HG02763 (cell line): ENCODE data around the gene KIF18B.
A peak's percentile ranks its signal among the peaks of the same experiment; 100 is the strongest.

Experiments used
- ATAC-seq: cut with Tn5 transposase; IDR thresholded peaks from one replicate; pipeline ENCODE4 v1.9.1; 2021; ENCODE audit warnings: mild to moderate bottlenecking, moderate library complexity; ENCODE audit not compliant: unreplicated experiment

The KIF18B gene

DNA sequence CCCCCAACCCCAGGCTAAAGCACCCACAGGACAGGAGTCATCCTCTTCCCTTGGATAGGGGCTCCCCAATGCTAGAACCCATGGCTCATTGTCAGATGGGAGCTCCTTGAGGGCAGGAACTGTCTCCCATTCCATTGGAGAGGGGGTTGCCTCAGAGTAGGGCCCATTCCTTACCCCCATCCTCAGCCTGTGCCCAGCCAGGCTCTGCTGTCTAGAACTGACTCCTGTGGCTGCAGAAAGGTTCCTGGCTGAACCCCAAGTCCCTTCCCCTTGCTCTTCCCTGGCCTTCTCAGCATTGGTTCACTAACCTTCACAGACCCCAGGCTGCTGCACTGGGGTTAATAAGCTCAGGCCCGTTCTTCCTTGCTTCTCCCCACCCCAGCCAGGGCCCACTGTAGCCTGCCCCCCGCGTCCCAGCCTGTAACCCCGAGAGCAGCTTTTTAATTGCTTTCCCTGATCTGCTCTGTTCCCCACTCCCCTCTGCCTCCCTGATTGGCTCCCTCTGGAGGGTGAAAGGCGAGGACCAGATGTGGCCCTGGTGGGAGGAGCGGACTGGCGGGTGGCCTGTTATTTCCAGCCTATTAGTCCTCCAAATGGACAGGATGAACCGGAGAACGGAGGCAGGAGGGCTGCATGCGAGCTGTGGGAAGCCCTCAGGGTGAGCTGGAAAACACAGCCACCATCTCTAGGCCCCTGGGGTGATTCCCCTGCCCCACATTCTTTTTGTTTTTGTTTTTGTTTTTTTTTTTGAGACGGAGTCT is 26.3 kb downstream of the KIF18B start:
- no peak for ATAC-seq

DNA sequence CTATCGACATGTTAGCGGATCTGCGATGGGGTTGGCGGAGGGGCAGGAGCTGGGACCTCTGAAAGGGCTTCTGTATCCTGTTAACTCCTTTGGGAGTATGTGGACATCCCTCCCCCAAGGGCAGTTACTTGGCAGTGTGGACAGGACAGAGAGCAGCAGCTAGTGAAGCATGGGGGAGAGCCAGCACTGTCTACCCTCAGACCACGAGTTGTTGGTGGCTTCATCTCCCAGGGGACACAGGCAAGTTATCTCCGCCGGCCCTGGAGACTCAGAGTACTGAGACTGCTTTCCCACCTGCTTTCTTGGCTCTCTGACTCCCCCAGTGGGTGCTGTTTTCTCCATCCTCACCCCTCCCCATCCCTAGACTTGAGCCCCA is 27.0 kb downstream of the KIF18B start:
- no peak for ATAC-seq

DNA sequence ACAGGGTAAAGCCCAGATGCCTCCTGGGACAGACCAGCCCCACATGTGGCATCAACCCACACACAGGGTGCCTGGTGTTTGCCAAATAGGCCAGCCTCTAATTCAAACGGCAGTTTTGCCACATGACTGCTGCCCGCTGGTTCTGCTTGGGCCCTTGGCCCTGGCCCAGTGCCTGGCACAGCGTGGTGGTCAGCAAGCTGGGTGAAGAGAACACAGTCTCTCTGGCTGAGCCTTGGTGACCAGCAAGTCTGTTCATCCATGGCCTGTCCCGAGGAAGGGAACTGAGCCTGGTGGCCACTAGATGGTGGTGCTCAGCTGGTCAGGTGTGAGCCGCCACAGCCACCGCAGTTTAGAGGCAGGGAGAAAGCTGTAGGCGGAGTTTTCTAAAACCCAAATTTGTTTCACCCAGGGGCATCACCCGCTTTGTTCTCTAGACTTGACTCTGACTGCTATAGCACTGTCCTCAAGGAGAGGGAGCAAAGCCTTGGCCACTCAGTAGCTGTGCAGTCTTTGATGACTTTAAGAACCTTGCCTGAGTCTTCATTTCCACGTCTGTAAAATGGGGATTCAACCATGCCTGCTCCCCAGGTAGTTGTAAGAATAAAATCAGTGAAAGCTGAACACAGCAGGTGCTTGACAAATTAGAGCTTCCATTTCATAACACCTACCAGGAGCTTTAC is 27.5 kb downstream of the KIF18B start:
- peak; percentile 66 for ATAC-seq

DNA sequence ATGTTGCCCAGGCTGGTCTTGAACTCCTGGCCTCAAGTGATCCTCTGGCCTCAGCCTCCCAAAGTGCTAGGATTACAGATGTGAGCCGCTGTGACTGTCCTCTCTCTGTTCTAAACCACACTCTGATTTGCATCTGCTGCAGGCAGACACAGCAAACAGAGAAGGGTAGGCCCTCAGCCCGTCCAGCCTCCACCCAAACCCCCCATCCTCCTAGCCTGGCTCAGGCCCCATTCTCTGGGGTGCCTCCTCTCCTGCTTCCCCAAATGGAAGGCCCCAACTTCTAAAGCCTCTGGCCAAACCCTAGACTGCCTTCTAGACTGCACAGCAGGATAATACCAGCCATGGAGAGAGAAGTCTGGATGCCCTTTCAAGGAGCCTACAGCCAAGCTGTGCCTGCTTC is 28.2 kb downstream of the KIF18B start:
- ATAC-seq, result no peak

DNA sequence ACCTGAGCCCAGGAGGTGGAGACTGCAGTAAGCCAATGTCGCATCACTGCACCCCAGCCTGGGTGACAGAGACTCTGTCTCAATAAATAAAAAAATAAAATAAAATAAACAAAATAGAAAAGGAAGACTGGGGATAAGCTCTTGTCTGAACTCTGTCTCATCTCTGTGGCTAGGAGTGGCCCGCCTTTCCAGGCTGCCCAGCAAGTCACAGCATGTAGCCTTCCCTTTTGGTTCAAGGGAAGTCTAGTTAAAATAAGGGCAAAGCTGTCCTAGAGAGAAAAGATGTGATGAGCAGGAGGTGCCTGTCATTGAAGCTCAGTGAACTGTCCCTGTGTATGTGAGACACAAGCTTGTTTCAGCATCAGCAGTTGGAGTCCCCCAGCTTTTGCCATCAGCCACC is 29.6 kb downstream of the KIF18B start:
- no peak for ATAC-seq

DNA sequence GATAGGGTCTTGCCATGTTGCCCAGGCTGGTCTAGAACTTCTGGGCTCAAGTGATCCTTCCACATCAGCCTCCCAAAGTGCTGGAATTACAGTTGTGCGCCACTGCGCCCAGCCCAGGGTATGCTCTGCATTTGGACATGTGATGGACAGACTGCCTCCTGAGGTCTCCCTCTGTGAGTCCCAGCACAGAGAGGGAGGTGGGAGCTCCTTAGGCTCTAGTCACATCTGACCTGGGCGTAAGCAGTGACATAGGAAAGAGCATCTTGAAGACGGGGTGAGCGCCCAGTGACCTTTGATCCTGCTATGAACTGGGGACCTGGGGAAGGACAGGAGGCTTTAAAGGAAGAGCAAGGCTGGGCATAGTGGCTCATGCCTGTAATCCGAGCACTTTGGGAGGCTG is 30.1 kb downstream of the KIF18B start:
- ATAC-seq, result no peak

DNA sequence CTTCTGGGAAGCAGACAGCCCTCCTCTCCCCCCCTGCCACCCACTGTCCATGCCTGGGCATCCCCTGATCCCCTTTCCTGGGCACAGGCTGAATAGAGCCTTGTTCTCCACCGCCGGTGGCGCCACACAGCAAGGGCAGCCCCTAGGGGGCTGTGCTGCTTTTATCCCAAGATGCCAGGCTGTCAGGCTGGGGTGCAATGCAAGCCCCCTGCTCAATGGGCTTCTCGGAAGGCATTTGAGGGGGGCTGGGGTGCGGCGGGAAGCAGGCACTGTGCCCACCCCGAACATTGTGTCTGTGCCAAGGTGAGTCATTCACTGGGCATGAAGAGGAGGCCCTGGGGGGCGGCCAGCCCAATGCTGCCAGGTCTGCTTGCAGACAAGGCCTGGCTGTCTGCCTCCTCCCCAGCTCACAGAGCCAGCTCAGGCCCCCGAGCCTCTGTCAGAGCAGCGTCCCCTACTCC is 30.8 kb downstream of the KIF18B start:
- no peak for ATAC-seq

DNA sequence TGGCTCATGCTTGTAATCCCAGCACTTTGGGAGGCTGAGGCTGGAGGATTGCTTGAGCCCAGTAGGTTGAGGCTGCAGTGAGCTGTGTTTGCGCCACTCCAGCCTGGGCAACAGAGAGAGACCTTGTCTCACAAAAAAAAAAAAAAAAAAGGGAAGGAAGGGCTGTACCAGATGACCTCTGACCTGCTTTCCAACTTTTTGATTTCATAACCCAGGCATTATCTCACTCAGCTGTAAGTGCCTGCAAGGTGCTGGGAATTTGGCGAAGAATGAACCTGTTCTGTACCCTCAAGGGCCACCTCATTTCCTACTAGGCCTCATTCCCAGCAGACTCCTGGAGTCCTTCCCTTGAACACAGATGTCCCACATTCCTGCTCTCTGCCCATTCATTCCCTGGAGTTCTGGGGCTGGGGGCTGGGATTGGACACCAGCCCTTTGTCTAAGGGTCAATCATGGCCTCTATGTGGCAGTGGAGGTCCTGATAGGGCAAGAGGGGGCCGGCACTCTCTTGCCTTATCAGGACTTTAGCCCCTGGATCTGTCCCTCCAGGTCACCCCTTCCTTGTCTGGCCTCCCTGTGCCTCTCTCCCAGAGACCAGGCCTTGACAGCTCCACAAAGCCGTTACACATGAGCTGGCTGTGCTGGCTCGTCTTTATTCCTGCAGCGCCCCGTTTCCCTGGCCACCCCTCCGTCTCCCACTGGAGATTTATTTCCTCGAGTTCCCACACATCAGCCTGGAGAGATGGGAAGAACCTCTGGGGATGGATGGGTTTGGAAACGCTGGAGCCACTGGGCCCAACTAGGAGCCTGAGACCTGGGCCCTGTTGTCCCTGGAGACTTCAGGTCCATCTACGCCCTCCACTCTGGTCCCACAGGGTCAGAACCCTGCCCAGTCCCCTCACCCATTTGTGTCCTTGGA is 31.5 kb downstream of the KIF18B start:
- ATAC-seq, result no peak

DNA sequence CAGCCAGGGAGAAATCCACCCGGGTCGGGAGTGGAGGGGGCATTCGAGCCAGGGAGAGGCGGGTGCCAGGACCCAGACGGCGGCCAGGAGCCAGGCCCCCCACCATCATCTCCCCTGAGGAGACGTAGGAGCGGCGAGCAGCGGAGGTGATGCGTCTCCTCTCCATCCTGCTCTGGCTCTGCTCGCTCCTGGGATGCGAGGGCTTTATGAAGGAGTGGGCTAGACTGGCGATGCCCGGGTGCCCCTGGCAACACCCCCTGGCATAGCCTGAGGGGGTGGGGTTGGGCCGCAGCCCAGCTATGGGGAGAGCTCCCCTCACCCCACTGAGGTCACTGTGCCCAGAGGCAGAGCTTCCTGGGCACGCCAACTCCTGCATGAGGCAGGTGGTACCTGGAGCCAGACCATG is 32.2 kb downstream of the KIF18B start, which contains the start of gene GFAP:
TSS of gene GFAP (minus strand) at position 180 of the 406 bp plus-strand sequence. CDS start at position 166, 14 bp downstream.
- ATAC-seq, result no peak

DNA sequence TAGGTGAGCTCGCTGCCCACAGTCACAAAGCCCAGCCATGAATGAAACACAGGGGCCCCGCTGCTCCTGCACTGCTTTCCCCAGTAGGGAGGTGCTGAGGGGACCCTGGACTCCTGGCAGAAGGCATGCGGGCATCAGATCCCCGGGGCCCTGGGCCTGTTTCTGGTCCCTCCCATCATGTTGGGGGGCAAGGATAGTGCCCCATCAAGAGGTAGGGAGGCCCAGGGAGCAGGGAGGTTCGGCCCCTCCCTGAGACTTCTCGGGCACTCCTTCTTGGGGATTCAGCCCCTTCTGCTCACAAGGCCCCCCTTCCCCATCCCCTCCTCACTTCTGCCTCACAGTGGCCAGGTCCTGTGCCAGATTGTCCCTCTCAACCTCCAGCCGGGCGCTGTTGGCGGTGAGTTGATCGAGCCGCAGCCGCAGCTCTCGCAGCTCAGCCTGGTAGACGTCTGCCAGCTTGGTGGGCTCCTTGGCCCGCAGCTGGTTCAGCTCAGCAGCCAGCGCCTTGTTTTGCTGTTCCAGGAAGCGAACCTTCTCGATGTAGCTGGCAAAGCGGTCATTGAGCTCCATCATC is 32.8 kb downstream of the KIF18B start:
- ATAC-seq, result no peak

DNA sequence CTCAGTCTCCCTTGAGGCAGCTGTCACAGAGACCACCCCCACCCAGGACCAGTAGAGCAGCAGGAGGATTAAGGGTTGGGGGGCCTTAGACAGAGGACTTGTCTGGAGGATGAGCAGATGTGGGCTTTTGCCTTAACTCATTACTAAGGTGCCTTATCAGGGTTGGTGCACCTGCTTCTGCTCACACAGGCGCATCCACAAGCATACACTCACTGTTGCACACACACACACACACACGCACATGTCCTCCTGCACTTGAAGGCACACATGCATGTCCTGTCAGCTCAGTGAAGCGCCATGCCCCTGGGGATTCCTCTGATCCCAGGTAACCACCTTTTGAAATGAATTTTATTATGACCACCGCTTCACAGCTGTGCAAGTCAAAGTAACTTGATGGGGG is 33.4 kb downstream of the KIF18B start:
- no peak for ATAC-seq

DNA sequence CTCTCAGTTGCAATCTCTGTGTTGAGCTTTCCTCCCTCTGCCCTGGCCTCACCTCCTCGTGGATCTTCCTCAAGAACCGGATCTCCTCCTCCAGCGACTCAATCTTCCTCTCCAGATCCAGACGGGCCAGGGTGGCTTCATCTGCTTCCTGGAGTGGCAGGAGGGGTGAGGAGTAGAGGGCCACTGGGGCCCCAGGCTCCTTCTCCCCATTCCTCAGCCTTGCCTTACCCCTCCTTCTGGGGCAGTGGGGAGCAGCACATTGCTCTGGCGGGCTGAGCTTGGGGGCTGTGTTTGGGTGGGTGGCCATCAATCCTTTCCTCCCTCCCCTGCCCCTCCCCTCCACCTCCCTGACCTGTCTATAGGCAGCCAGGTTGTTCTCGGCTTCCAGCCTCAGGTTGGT is 33.9 kb downstream of the KIF18B start:
- no peak for ATAC-seq

DNA sequence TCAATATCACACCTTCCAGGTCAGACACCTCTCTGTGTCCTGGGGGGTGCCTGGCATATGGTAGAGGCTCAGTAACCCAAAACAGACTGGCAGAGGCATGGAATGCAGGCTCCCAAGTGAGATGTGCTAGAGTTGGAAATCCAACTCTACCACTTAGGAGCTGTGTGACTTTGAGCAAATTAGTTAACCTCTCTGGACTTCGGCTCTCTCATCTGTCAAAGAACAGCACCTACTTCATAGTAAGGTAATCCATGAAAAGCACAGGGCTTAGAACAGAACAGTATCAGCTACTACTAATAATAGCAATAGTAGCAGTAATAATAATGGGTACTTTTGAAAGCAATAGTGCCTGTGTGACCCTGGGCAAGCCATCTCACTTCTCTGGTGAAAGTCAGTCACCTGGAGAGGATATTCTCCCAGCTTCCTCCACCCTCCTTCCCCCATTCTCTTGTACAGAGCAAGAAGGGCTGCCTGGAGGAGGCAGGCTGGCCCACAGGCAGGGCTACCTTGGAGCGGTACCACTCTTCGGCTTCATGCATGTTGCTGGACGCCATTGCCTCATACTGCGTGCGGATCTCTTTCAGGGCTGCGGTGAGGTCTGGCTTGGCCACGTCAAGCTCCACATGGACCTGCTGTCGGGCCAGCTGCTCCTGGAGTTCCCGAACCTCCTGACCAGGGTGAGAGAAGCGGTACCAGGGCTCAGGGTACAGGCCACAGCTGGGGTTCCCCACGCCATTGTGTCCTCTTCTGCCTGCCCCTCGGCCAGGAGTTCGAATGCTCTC is 34.6 kb downstream of the KIF18B start:
- no peak for ATAC-seq

DNA sequence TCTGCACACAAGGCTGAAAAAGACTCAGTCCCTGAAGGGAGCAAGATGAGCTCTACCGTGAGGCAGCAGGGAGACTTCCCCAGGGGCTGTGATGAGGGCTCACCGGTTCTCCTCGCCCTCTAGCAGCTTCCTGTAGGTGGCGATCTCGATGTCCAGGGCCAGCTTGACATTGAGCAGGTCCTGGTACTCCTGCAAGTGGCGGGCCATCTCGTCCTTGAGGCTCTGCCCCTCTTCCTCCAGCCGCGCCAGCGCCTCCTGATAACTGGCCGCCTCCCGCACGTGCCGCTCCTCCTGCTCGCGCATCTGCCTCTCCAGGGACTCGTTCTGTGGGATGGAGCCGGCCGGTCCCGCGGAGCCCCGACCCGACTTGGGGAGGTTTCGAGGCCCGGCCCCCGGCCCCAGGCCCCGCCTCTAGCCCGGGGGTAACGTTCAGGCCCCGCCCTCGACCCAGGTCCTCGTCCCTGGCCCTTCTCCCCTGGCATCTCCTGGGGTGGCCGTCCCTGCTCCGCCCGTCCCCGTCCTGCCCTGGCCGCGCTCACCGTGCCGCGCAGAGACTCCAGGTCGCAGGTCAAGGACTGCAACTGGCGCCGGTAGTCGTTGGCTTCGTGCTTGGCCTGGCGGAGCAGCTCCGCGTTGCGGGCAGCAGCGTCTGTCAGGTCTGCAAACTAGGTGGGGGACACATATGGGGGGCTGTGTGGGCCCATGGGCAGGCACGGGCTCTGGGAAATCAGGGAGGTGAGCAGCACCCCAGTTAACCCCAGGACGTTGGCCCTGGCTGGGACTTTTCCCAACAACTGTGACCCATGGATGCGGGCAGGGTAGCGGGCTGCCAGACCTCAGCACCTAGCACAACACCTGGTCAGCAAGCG is 36.2 kb downstream of the KIF18B start:
- ATAC-seq, result no peak

DNA sequence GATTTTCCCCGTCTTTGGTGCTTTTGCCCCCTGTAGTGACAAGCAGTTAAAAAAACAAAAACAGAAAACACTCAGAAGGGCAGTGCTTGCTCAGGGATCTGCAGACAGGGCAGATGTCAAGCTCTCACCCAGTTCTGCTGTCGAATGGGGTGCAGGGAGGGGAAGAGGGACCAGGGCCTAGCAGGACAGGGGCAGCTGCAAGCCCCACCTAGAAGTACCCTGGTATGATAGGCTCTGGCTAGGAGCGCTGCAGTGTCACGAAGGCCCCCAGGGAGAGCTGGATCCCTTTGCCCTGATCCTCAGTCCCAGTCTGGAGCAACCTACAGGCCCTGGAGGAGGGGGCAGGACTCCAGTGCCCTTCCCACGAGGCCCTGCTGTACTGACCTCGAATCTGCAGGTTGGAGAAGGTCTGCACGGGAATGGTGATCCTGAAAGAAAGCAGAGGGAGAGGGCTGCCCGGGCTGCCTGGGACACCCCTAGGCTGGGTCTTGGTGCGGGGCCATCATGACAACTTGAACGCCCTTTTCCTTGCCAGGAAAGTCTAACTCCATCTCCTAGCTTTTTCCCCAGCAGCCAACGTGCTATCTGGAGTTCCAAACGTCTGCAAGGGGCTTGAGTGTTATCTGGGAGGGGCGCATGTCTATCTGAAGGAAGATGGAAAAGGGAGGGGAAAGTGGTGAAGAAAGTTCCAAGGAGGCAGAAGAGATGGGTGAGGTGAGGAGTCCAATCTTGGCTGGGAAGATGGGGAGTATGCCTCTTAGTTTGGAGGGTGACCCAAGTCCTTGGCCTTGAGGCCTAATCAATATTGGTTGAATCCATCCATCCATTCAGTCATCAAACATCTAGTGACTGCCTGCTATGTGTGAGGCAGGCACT is 37.1 kb downstream of the KIF18B start:
- no peak for ATAC-seq

DNA sequence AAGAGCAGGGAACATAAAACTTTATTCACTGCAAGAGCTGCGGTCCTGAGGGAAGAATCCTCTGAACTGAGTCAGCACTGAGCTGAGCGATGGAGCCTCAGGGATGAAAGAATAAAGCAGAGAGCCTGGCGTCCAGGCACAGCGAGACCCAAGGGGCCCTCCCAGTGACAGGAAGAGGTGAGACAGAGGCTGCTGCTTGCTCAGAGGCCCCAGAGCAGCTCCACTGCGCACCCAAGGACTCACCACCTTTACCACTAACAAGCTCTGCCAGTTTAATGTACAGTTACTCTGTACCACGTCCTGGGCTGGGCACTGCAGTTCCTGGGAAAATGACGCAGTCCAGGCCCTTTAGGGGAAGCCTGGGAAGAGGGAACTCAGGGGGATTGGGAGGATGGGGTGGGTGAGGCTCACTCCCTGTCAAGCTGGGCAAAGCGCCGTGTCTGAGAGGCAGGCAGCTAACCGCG is 37.9 kb downstream of the KIF18B start:
- ATAC-seq, result no peak

DNA sequence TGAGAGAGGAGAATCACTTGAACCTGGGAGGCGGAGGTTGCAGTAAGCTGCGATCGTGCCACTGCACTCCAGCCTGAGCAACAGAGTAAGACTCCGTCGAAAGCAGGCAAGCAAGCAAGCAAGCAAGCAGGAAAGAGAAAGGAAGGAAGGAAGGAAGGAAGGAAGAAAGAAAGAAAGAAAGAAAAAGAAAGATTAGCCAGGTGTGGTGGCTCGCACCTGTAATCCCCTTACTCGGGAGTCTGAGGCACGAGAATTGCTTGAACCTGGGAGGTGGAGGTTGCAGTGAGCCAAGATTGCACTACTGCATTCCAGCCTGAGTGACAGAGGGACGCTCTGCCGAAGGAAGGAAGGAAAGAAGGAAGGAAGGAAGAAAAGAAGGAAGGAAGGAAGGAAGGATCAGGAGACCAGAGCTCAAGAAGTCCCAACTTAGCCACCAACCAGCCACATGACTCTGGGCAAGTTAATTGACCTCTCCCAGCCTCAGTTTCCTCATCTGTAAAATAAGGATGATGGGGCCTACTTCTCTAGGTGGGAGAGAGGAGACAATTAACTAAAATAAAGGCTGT is 38.7 kb downstream of the KIF18B start:
- no peak for ATAC-seq
